GM12892 (cell line): ENCODE measurements around the gene GLCE.

Experiments used
- POLR2A ChIP-seq: IDR thresholded peaks from 2 replicates; pipeline ENCODE4 v1.6.1; 2011; ENCODE audit warnings: low read depth, low read length, control low read depth
- POLR2AphosphoS5 ChIP-seq: IDR thresholded peaks from 2 replicates; pipeline ENCODE4 v1.6.1; 2011; ENCODE audit warnings: low read depth, low read length, control low read depth
- TAF1 ChIP-seq: IDR thresholded peaks from 2 replicates; pipeline ENCODE4 v1.6.1; 2011; ENCODE audit warnings: low read depth, mild to moderate bottlenecking, control low read depth, low read length, borderline replicate concordance

DNA sequence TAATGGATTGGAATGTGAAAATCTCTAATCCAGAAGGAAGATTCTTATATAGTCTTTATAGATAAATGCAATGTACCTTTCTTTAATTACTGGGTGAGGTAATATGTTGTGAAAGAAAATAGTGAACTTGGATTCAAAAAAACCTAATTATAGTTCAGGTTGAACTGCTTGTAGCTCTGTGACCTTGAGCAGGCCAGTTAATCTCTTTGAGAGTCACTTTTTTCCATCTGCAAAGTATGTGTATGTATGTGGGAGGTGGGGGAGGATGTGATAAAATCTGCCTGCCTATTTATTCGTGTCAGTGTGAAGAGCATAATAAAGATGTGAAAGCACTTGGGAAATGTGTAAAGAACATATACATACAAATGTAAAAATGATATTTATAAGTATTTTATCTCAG, 34.4 kb downstream of the GLCE start:
- no peak for TF ChIP-seq POLR2A
- TF ChIP-seq POLR2AphosphoS5: no peak
- no peak for TF ChIP-seq TAF1
